Fibroblast of lung (primary cell): ENCODE results near the gene FCHO1. TPM values are rescaled to one million over a fixed set of nuclear protein-coding genes. Genes with fewer than 3 reads are reported as not detected.

Experiments used
- DNase-seq, 2 donors: peaks; one replicate each; pipeline versions ENCODE4 v3.0.0 to v3.0.0-alpha.2; 2010; ENCODE audit warnings: low read depth in 2 of 2
- H2AFZ ChIP-seq: 2 replicates; pipeline ENCODE4 v1.5.1; 2012; ENCODE audit warnings: low read length, control low read depth, inconsistent platforms
- H3K27ac ChIP-seq: 2 replicates; pipeline ENCODE4 v1.5.1; 2011; ENCODE audit warnings: low read length, control low read depth; ENCODE audit not compliant: insufficient read depth
- H3K27me3 ChIP-seq: 2 replicates; pipeline ENCODE4 v1.5.1; 2011; ENCODE audit warnings: mild to moderate bottlenecking, low read length; ENCODE audit not compliant: control insufficient read depth, insufficient read depth
- H3K36me3 ChIP-seq: 2 replicates; pipeline ENCODE4 v1.5.1; 2011; ENCODE audit warnings: low read length; ENCODE audit not compliant: control insufficient read depth, insufficient read depth
- H3K4me1 ChIP-seq: 2 replicates; pipeline ENCODE4 v1.5.1; 2011; ENCODE audit warnings: low read length; ENCODE audit not compliant: control insufficient read depth, insufficient read depth; ENCODE audit errors: extremely low read depth
- H3K4me2 ChIP-seq: 2 replicates; pipeline ENCODE4 v1.5.1; 2011; ENCODE audit warnings: low read length, control low read depth; ENCODE audit not compliant: insufficient read depth; ENCODE audit errors: extremely low read depth
- H3K4me3 ChIP-seq, 4 experiments: fragments of 200-600 bp in 1 of 4; sonication (generic) in 1 of 4; replicated peaks in 1 of 4; 2 replicates each; pipeline ENCODE4 v1.5.1; 2011 to 2016; ENCODE audit warnings: low read length in 4 of 4, low read depth in 3 of 4, mild to moderate bottlenecking in 3 of 4, control low read depth in 2 of 4, inconsistent platforms in 1 of 4, mixed read lengths in 1 of 4; ENCODE audit not compliant: insufficient read depth in 1 of 4; ENCODE audit errors: control extremely low read depth in 1 of 4
- H3K79me2 ChIP-seq: 2 replicates; pipeline ENCODE4 v1.5.1; 2012; ENCODE audit warnings: mild to moderate bottlenecking, low read length, inconsistent platforms; ENCODE audit not compliant: control insufficient read depth, insufficient read depth
- H3K9ac ChIP-seq: 2 replicates; pipeline ENCODE4 v1.5.1; 2011; ENCODE audit warnings: mild to moderate bottlenecking, low read length, control low read depth; ENCODE audit not compliant: insufficient read depth
- H3K9me3 ChIP-seq: 2 replicates; pipeline ENCODE4 v1.5.1; 2012; ENCODE audit warnings: low read depth, low read length; ENCODE audit not compliant: control insufficient read depth, insufficient read depth
- H4K20me1 ChIP-seq: 2 replicates; pipeline ENCODE4 v1.5.1; 2011; ENCODE audit warnings: low read length; ENCODE audit not compliant: control insufficient read depth, insufficient read depth; ENCODE audit errors: extremely low read depth
- CTCF ChIP-seq, 2 donors: IDR thresholded peaks in 1 of 2; conservative IDR thresholded peaks in 1 of 2; 1 replicate in 1 of 2; 2 replicates in 1 of 2; pipeline ENCODE4 v1.5.1; 2011 to 2012; ENCODE audit warnings: low read length in 2 of 2, control low read depth in 1 of 2, inconsistent platforms in 1 of 2, low read depth in 1 of 2, mild to moderate bottlenecking in 1 of 2
- EZH2 ChIP-seq: IDR thresholded peaks from 2 replicates; pipeline ENCODE4 v1.5.1; 2012; ENCODE audit warnings: low read length, control low read depth, mild to moderate bottlenecking; ENCODE audit errors: missing control alignments
- polyA plus RNA-seq, 2 donors: library from polyadenylated mRNA; depleted of rRNA in 1 of 2; stranded (reverse) in 1 of 2; unstranded in 1 of 2; fragments of >200 nt; gene quantifications; 2 replicates each; pipeline ENCODE4 v1.2.1, GENCODE V29; 2011 to 2012; ENCODE audit warnings: missing spikeins in 1 of 2
- total RNA-seq: library from RNA; depleted of rRNA; stranded (reverse); fragments of >200 nt; gene quantifications from 2 replicates; pipeline ENCODE4 v1.2.1, GENCODE V29; 2014

Gene FCHO1
- total and polyA plus RNA-seq, 2 donors (not counting 1 experiment from before 2014, with no cell fraction given): 0.07 to 0.33 TPM

- no peaks in the 10 kb centered on the region for H3K27me3 ChIP-seq
- no peak for DNase-seq
- no peaks in the 10 kb centered on the region for H3K4me1 ChIP-seq
- H3K27ac ChIP-seq: no peak overlapping the region
- peaks cover 7% of the 10 kb centered on the region for H3K79me2 ChIP-seq
- H3K4me2 ChIP-seq: no peak overlapping the region
- H3K9ac ChIP-seq: no peak overlapping the region
- TF ChIP-seq CTCF (conservative IDR thresholded peaks at IDR 0.05 in 1 of 2, IDR thresholded peaks at IDR 0.05 in 1 of 2; ENCODE audit: low read depth in 1 of 2, low read length in 2 of 2): no peak
- no peak for TF ChIP-seq EZH2
- H3K4me3 ChIP-seq: no peak overlapping the region
- no peaks in the 10 kb centered on the region for H3K9me3 ChIP-seq
- H3K36me3 ChIP-seq: peaks cover 29% of the 10 kb centered on the region
- no peaks in the 10 kb centered on the region for H4K20me1 ChIP-seq
- H2AFZ ChIP-seq: no peak overlapping the region
These were observed 25.0 kb upstream of the FCHO1 start for GRCh38 chr19:17726136-17726741.

- H3K9ac ChIP-seq: no peak overlapping the region
- H4K20me1 ChIP-seq: no peaks in the 10 kb centered on the region
- no peak for DNase-seq
- no peak overlapping the region for H3K27ac ChIP-seq
- no peak overlapping the region for H2AFZ ChIP-seq
- peaks cover 5% of the 10 kb centered on the region for H3K79me2 ChIP-seq
- H3K4me1 ChIP-seq: no peaks in the 10 kb centered on the region
- TF ChIP-seq CTCF (conservative IDR thresholded peaks at IDR 0.05 in 1 of 2, IDR thresholded peaks at IDR 0.05 in 1 of 2; ENCODE audit: low read depth in 1 of 2, low read length in 2 of 2) (no peak), EZH2 (no peak)
- peaks cover 29% of the 10 kb centered on the region for H3K36me3 ChIP-seq
- H3K9me3 ChIP-seq: no peaks in the 10 kb centered on the region
- H3K27me3 ChIP-seq: no peaks in the 10 kb centered on the region
- no peak overlapping the region for H3K4me2 ChIP-seq
- H3K4me3 ChIP-seq: no peak overlapping the region
These were observed 24.1 kb upstream of the FCHO1 start for GRCh38 chr19:17726964-17727773.

GRCh38 chr19:17727843-17728242 is 23.4 kb upstream of the FCHO1 start:
- Histone ChIP-seq H4K20me1 (no peaks in the 10 kb centered on the region), H3K79me2 (peaks cover 11% of the 10 kb centered on the region)
- no peak for TF ChIP-seq EZH2
- no peak for TF ChIP-seq CTCF (conservative IDR thresholded peaks at IDR 0.05 in 1 of 2, IDR thresholded peaks at IDR 0.05 in 1 of 2; ENCODE audit: low read depth in 1 of 2, low read length in 2 of 2)

More at GRCh38 chr19:17727843-17728242, 23.4 kb upstream of the FCHO1 start:
- Histone ChIP-seq H3K9ac (no peak overlapping the region), H3K9me3 (no peaks in the 10 kb centered on the region), H3K27ac (no peak overlapping the region), H2AFZ (no peak overlapping the region), H3K36me3 (peaks cover 32% of the 10 kb centered on the region), H3K27me3 (no peaks in the 10 kb centered on the region), H3K4me1 (no peaks in the 10 kb centered on the region), H3K4me2 (no peak overlapping the region), H3K4me3 (no peak overlapping the region)
- no peak for DNase-seq
